HepG2 (cell line): ENCODE data around the gene MAGI1. TPM values are rescaled to one million over a fixed set of nuclear protein-coding genes. Genes with fewer than 3 reads are reported as not detected.

Experiments
- ATM ChIP-seq: fragments of 450-650 bp; IDR thresholded peaks from 2 replicates; pipeline ENCODE4 v1.7.1; 2017; ENCODE audit warnings: mild to moderate bottlenecking, borderline replicate concordance
- BCL6 ChIP-seq: IDR thresholded peaks from 2 replicates; pipeline ENCODE4 v1.6.1; 2016; ENCODE audit warnings: missing genetic modification reagents, missing compliant biosample characterization
- CAMTA2 ChIP-seq: sonication (generic); formaldehyde crosslinking; IDR thresholded peaks from 2 replicates; pipeline ENCODE4 v1.4.0; 2020; ENCODE audit warnings: mild to moderate bottlenecking, missing genetic modification reagents, borderline replicate concordance
- CREB1 ChIP-seq, 2 experiments: fragments of 450-650 bp in 1 of 2; IDR thresholded peaks; 2 replicates each; pipeline ENCODE4 v1.6.1; 2016 to 2017; ENCODE audit warnings: control low read depth in 1 of 2, mild to moderate bottlenecking in 1 of 2, missing compliant biosample characterization in 1 of 2, missing genetic modification characterization in 1 of 2
- EEA1 ChIP-seq: sonication (generic); formaldehyde crosslinking; IDR thresholded peaks from 2 replicates; pipeline ENCODE4 v1.5.1; 2020; ENCODE audit warnings: mild to moderate bottlenecking, missing genetic modification reagents, borderline replicate concordance
- EHMT2 ChIP-seq: fragments of 200-600 bp; sonication (generic); IDR thresholded peaks from 2 replicates; pipeline ENCODE4 v1.7.0; 2017; ENCODE audit warnings: antibody characterized with exemption, low read depth, low read length, borderline replicate concordance
- MTF2 ChIP-seq: sonication (generic); formaldehyde crosslinking; IDR thresholded peaks from 2 replicates; pipeline ENCODE4 v1.5.0; 2020; ENCODE audit warnings: missing genetic modification reagents, borderline replicate concordance
- NONO ChIP-seq, 2 experiments: fragments of 450-650 bp in 1 of 2; sonication (generic) in 1 of 2; formaldehyde crosslinking in 1 of 2; IDR thresholded peaks in 1 of 2; conservative IDR thresholded peaks in 1 of 2; 2 replicates each; pipeline versions ENCODE4 v1.6.1 to v1.8.0; 2017 to 2022; ENCODE audit warnings: mild to moderate bottlenecking in 1 of 2, missing genetic modification reagents in 1 of 2, moderate library complexity in 1 of 2
- REXO4 ChIP-seq: sonication (generic); formaldehyde crosslinking; IDR thresholded peaks from 2 replicates; pipeline ENCODE4 v1.8.0; 2022; ENCODE audit warnings: missing genetic modification reagents, mild to moderate bottlenecking, borderline replicate concordance
- SNAI1 ChIP-seq: sonication (generic); formaldehyde crosslinking; IDR thresholded peaks from 2 replicates; pipeline ENCODE4 v1.5.0; 2020; ENCODE audit warnings: mild to moderate bottlenecking, missing genetic modification reagents, borderline replicate concordance
- SRY ChIP-seq: sonication (generic); formaldehyde crosslinking; IDR thresholded peaks from 2 replicates; pipeline ENCODE4 v1.8.0; 2022; ENCODE audit warnings: mild to moderate bottlenecking, missing genetic modification reagents
- TAF15 ChIP-seq: fragments of 200-400 bp; formaldehyde crosslinking; IDR thresholded peaks from one replicate; pipeline ENCODE4 v1.6.1; 2018; ENCODE audit warnings: mild to moderate bottlenecking, low read depth, low read length; ENCODE audit not compliant: poor library complexity, severe bottlenecking
- TGIF2 ChIP-seq: IDR thresholded peaks from 2 replicates; pipeline ENCODE4 v1.6.1; 2016; ENCODE audit warnings: control low read depth, missing compliant biosample characterization
- ZFP82 ChIP-seq: sonication (generic); formaldehyde crosslinking; IDR thresholded peaks from 2 replicates; pipeline ENCODE4 v1.5.1; 2020; ENCODE audit warnings: mild to moderate bottlenecking, missing genetic modification reagents, borderline replicate concordance
- ZMYM3 ChIP-seq: sonication (generic); formaldehyde crosslinking; IDR thresholded peaks from 2 replicates; pipeline ENCODE4 v1.5.1; 2020; ENCODE audit warnings: mild to moderate bottlenecking, missing genetic modification reagents
- ZNF232 ChIP-seq: sonication (generic); formaldehyde crosslinking; IDR thresholded peaks from 2 replicates; pipeline ENCODE4 v1.4.0; 2020; ENCODE audit warnings: missing genetic modification reagents, borderline replicate concordance
- ZNF253 ChIP-seq: sonication (generic); formaldehyde crosslinking; IDR thresholded peaks from 2 replicates; pipeline ENCODE4 v1.8.0; 2022; ENCODE audit warnings: mild to moderate bottlenecking, missing genetic modification reagents, borderline replicate concordance
- ZNF264 ChIP-seq: sonication (generic); formaldehyde crosslinking; IDR thresholded peaks from 2 replicates; pipeline ENCODE4 v1.4.0; 2020; ENCODE audit warnings: missing genetic modification reagents
- ZNF331 ChIP-seq: sonication (generic); formaldehyde crosslinking; IDR thresholded peaks from 2 replicates; pipeline ENCODE4 v1.4.0; 2020; ENCODE audit warnings: missing genetic modification reagents
- ZNF569 ChIP-seq: sonication (generic); formaldehyde crosslinking; IDR thresholded peaks from 2 replicates; pipeline ENCODE4 v1.5.0; 2020; ENCODE audit warnings: mild to moderate bottlenecking, missing genetic modification reagents, moderate library complexity, borderline replicate concordance
- ZNF619 ChIP-seq: sonication (generic); formaldehyde crosslinking; IDR thresholded peaks from 2 replicates; pipeline ENCODE4 v1.4.0; 2020; ENCODE audit warnings: mild to moderate bottlenecking, missing genetic modification reagents
- ZNF703 ChIP-seq: sonication (generic); formaldehyde crosslinking; IDR thresholded peaks from 2 replicates; pipeline ENCODE4 v1.5.1; 2020; ENCODE audit warnings: missing genetic modification reagents, mild to moderate bottlenecking, moderate library complexity, borderline replicate concordance
- ZNF879 ChIP-seq: sonication (generic); formaldehyde crosslinking; IDR thresholded peaks from 2 replicates; pipeline ENCODE4 v1.8.1; 2023; ENCODE audit warnings: missing genetic modification reagents
- polyA plus RNA-seq, 8 experiments: library from polyadenylated mRNA; depleted of rRNA in 3 of 8; stranded (reverse) in 7 of 8; unstranded in 1 of 8; fragments of >200 nt; fragmentation: Illumina TruSeq in 4 of 8; extraction: Trizol in 4 of 8; gene quantifications; 2 replicates each; pipeline versions ENCODE4 v1.2.1 to v1.2.3, GENCODE V29; 2011 to 2016; ENCODE audit warnings: low read depth in 4 of 8, missing spikeins in 1 of 8, mixed read lengths in 1 of 8; ENCODE audit not compliant: insufficient read depth in 1 of 8
- total RNA-seq, 5 experiments: library from RNA; depleted of rRNA; stranded (reverse); fragments of >200 nt; fragmentation: Illumina TruSeq; extraction: Trizol; gene quantifications; 2 replicates each; pipeline ENCODE4 v1.2.3, GENCODE V29; 2016; ENCODE audit warnings: low read depth in 1 of 5
- TF ChIP-seq, protein P1 (sequence below): sonication (generic); formaldehyde crosslinking; IDR thresholded peaks from 2 replicates; pipeline ENCODE4 v1.5.1; 2020; ENCODE audit warnings: missing genetic modification reagents, mild to moderate bottlenecking, borderline replicate concordance
- TF ChIP-seq, protein P2 (sequence below): IDR thresholded peaks from 2 replicates; pipeline ENCODE4 v1.6.1; 2016; ENCODE audit warnings: mild to moderate bottlenecking
- TF ChIP-seq, protein P3 (sequence below): IDR thresholded peaks from 2 replicates; pipeline ENCODE4 v1.6.1; 2016; ENCODE audit warnings: missing biosample characterization, missing genetic modification reagents, low read depth
- TF ChIP-seq, protein P4 (sequence below): sonication (generic); formaldehyde crosslinking; IDR thresholded peaks from 2 replicates; pipeline ENCODE4 v1.4.0; 2020; ENCODE audit warnings: mild to moderate bottlenecking, low read depth, missing genetic modification reagents

MAGI1 gene
- total and polyA plus RNA-seq, 2 of the 13 experiments (the other 11 are each of a cell fraction or from before 2014, with no cell fraction given) = 22.2 to 26.0 TPM

DNA sequence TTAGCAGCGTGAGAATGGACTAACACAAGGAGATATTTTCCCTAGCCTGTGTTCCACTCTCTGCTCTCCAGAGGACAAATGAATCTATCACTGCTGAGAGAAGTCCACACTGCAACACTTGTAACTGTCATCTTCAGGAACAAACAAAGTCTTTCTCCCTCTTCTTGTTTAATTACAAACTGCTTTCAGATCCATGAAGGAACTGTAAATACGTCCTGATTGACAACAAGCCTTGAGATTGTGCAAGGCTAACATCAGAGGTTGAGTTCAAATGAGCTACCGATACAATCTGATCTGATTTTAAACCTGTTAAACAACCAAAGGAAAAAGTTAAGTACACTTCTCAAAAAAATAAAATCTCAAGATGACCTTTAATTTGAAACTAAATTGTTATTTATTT is 712.1 kb downstream of the MAGI1 start (continued):
- TF ChIP-seq MTF2 (CRISPR knock-in tag) (no peak), REXO4 (CRISPR knock-in tag) (no peak), ZFP82 (CRISPR knock-in tag) (no peak), EEA1 (CRISPR knock-in tag) (no peak), SNAI1 (no peak), NONO (IDR thresholded peaks at IDR 0.05) (no peak), NONO (CRISPR knock-in tag; conservative IDR thresholded peaks at IDR 0.05) (no peak), ZNF879 (CRISPR knock-in tag) (no peak), ZNF253 (CRISPR knock-in tag) (no peak), ATM (no peak), TAF15 (no peak), CREB1 (IDR thresholded peaks at IDR 0.05) (no peak), CREB1 (CRISPR knock-in tag; IDR thresholded peaks at IDR 0.05) (no peak), SRY (no peak), ZNF703 (CRISPR knock-in tag) (no peak), ZNF264 (CRISPR knock-in tag) (no peak), ZNF331 (CRISPR knock-in tag) (no peak), ZMYM3 (no peak), EHMT2 (no peak), CAMTA2 (no peak), ZNF569 (no peak), BCL6 (CRISPR knock-in tag) (peak; percentile 22; the same call in 1 of the 2 replicates), ZNF619 (no peak), TGIF2 (CRISPR knock-in tag) (no peak), ZNF232 (CRISPR knock-in tag) (no peak)
- TF ChIP-seq, protein P1, sequence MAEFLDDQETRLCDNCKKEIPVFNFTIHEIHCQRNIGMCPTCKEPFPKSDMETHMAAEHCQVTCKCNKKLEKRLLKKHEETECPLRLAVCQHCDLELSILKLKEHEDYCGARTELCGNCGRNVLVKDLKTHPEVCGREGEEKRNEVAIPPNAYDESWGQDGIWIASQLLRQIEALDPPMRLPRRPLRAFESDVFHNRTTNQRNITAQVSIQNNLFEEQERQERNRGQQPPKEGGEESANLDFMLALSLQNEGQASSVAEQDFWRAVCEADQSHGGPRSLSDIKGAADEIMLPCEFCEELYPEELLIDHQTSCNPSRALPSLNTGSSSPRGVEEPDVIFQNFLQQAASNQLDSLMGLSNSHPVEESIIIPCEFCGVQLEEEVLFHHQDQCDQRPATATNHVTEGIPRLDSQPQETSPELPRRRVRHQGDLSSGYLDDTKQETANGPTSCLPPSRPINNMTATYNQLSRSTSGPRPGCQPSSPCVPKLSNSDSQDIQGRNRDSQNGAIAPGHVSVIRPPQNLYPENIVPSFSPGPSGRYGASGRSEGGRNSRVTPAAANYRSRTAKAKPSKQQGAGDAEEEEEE (CRISPR knock-in tag) = no peak
- TF ChIP-seq, protein P2, sequence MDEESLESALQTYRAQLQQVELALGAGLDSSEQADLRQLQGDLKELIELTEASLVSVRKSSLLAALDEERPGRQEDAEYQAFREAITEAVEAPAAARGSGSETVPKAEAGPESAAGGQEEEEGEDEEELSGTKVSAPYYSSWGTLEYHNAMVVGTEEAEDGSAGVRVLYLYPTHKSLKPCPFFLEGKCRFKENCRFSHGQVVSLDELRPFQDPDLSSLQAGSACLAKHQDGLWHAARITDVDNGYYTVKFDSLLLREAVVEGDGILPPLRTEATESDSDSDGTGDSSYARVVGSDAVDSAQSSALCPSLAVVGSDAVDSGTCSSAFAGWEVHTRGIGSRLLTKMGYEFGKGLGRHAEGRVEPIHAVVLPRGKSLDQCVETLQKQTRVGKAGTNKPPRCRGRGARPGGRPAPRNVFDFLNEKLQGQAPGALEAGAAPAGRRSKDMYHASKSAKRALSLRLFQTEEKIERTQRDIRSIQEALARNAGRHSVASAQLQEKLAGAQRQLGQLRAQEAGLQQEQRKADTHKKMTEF = no peak
- TF ChIP-seq, protein P3, sequence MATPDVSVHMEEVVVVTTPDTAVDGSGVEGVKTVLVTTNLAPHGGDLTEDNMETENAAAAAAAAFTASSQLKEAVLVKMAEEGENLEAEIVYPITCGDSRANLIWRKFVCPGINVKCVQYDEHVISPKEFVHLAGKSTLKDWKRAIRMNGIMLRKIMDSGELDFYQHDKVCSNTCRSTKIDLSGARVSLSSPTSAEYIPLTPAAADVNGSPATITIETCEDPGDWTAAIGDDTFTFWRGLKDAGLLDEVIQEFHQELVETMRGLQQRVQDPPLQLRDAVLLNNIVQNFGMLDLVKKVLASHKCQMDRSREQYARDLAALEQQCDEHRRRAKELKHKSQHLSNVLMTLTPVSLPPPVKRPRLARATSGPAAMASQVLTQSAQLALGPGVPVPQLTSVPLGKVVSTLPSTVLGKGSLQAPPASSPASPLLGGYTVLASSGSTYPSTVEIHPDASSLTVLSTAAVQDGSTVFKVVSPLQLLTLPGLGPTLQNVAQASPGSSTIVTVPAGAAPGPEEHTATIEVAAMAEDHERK = no peak
- TF ChIP-seq, protein P4, sequence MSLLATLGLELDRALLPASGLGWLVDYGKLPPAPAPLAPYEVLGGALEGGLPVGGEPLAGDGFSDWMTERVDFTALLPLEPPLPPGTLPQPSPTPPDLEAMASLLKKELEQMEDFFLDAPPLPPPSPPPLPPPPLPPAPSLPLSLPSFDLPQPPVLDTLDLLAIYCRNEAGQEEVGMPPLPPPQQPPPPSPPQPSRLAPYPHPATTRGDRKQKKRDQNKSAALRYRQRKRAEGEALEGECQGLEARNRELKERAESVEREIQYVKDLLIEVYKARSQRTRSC = no peak
